Neural cell (in vitro differentiated cells): ENCODE data around the gene RFX5. TPM values are rescaled to one million over a fixed set of nuclear protein-coding genes. Genes with fewer than 3 reads are reported as not detected.

Source experiments
- H2AFZ ChIP-seq: fragments of 200-600, 300-800 bp; sonication (generic), shearing (Covaris generic); 2 replicates; pipeline ENCODE4 v1.6.0; 2014; ENCODE audit warnings: low read depth, mild to moderate bottlenecking, antibody characterized with exemption, low read length, moderate library complexity
- H3F3A ChIP-seq: fragments of 200-600 bp; shearing (Covaris generic); 2 replicates; pipeline ENCODE4 v1.6.1; 2016; ENCODE audit warnings: mild to moderate bottlenecking, moderate library complexity, mixed read lengths, antibody characterized with exemption, low read length; ENCODE audit not compliant: insufficient read depth, poor library complexity, severe bottlenecking
- H3K27ac ChIP-seq: fragments of 200-600, 300-800 bp; sonication (generic), shearing (Covaris generic); 2 replicates; pipeline ENCODE4 v1.5.1; 2014; ENCODE audit warnings: mild to moderate bottlenecking, low read length, moderate library complexity
- H3K27me3 ChIP-seq: fragments of 300-800, 200-600 bp; sonication (generic), shearing (Covaris generic); 2 replicates; pipeline ENCODE4 v1.6.0; 2014; ENCODE audit warnings: mild to moderate bottlenecking, low read depth, low read length, moderate library complexity; ENCODE audit not compliant: insufficient read depth
- H3K36me3 ChIP-seq: fragments of 300-800, 200-600 bp; sonication (generic), shearing (Covaris generic); 2 replicates; pipeline ENCODE4 v1.5.1; 2014; ENCODE audit warnings: mild to moderate bottlenecking, antibody characterized with exemption, low read length, moderate library complexity; ENCODE audit not compliant: insufficient read depth
- H3K4me2 ChIP-seq: fragments of 300-800, 200-600 bp; sonication (generic), shearing (Covaris generic); 2 replicates; pipeline ENCODE4 v1.6.0; 2014; ENCODE audit warnings: mild to moderate bottlenecking, low read length
- H3K4me3 ChIP-seq: fragments of 300-800, 200-600 bp; sonication (generic), shearing (Covaris generic); 2 replicates; pipeline ENCODE4 v1.5.1; 2014; ENCODE audit warnings: mild to moderate bottlenecking, low read length, moderate library complexity
- H3K79me2 ChIP-seq: fragments of 200-600 bp; shearing (Covaris generic); replicated peaks from 2 replicates; pipeline ENCODE4 v1.6.0; 2014; ENCODE audit warnings: mild to moderate bottlenecking, low read length, moderate library complexity; ENCODE audit not compliant: insufficient read depth
- H3K9ac ChIP-seq: fragments of 300-800, 200-600 bp; sonication (generic), shearing (Covaris generic); 2 replicates; pipeline ENCODE4 v1.6.1; 2016; ENCODE audit warnings: mild to moderate bottlenecking, low read length, mixed read lengths
- H3K9me2 ChIP-seq: fragments of 200-600 bp; shearing (Covaris generic); 2 replicates; pipeline ENCODE4 v1.6.1; 2016; ENCODE audit warnings: mild to moderate bottlenecking, low read length, mixed read lengths; ENCODE audit not compliant: insufficient read depth
- H3K9me3 ChIP-seq: fragments of 200-600, 300-800 bp; sonication (generic), shearing (Covaris generic); 2 replicates; pipeline ENCODE4 v1.6.1; 2016; ENCODE audit warnings: mild to moderate bottlenecking, mixed run types, low read length, moderate library complexity, mixed read lengths
- H4K20me1 ChIP-seq: fragments of 200-600 bp; shearing (Covaris generic); 2 replicates; pipeline ENCODE4 v1.6.1; 2016; ENCODE audit warnings: mild to moderate bottlenecking, mixed run types; ENCODE audit not compliant: insufficient read depth
- EP300 ChIP-seq: fragments of 450-650 bp; conservative IDR thresholded peaks from 2 replicates; pipeline ENCODE4 v1.6.1; 2014; ENCODE audit warnings: antibody characterized with exemption, mild to moderate bottlenecking, moderate library complexity; ENCODE audit not compliant: poor library complexity, severe bottlenecking
- EZH2 ChIP-seq: fragments of 200-600, 300-800 bp; shearing (Covaris generic), sonication (generic); IDR thresholded peaks from 2 replicates; pipeline ENCODE4 v1.6.1; 2014; ENCODE audit warnings: antibody characterized with exemption, low read length, borderline replicate concordance, mild to moderate bottlenecking; ENCODE audit not compliant: insufficient read depth, poor library complexity, severe bottlenecking
- MXI1 ChIP-seq: fragments of 450-650 bp; conservative IDR thresholded peaks from 2 replicates; pipeline ENCODE4 v1.6.1; 2014; ENCODE audit warnings: antibody characterized with exemption, mild to moderate bottlenecking; ENCODE audit not compliant: poor library complexity, severe bottlenecking
- POLR2AphosphoS5 ChIP-seq: IDR thresholded peaks from 2 replicates; pipeline ENCODE4 v1.6.1; 2012
- RAD21 ChIP-seq: fragments of 450-650 bp; conservative IDR thresholded peaks from 2 replicates; pipeline ENCODE4 v1.6.1; 2014; ENCODE audit warnings: antibody characterized with exemption, mild to moderate bottlenecking, moderate library complexity
- SMC3 ChIP-seq: fragments of 450-650 bp; conservative IDR thresholded peaks from 2 replicates; pipeline ENCODE4 v1.6.1; 2014; ENCODE audit warnings: antibody characterized with exemption, mild to moderate bottlenecking, moderate library complexity; ENCODE audit not compliant: poor library complexity
- TAF1 ChIP-seq: IDR thresholded peaks from 2 replicates; pipeline ENCODE4 v1.6.1; 2012; ENCODE audit warnings: low read depth
- polyA plus RNA-seq: library from polyadenylated mRNA; depleted of rRNA; stranded (reverse); fragments of >200 nt; gene quantifications from 2 replicates; pipeline ENCODE4 v1.2.3, GENCODE V29; 2014
- TF ChIP-seq, protein P1 (sequence below): fragments of 450-650 bp; IDR thresholded peaks from 2 replicates; pipeline ENCODE4 v1.5.1; 2014; ENCODE audit warnings: antibody characterized with exemption, mild to moderate bottlenecking, moderate library complexity; ENCODE audit not compliant: poor library complexity, severe bottlenecking
- TF ChIP-seq, protein P2 (sequence below): IDR thresholded peaks from 2 replicates; pipeline ENCODE4 v1.6.1; 2012; ENCODE audit warnings: borderline replicate concordance

The RFX5 gene
- polyA plus RNA-seq, 1 donor from 2014 or later: 36.7 TPM

DNA sequence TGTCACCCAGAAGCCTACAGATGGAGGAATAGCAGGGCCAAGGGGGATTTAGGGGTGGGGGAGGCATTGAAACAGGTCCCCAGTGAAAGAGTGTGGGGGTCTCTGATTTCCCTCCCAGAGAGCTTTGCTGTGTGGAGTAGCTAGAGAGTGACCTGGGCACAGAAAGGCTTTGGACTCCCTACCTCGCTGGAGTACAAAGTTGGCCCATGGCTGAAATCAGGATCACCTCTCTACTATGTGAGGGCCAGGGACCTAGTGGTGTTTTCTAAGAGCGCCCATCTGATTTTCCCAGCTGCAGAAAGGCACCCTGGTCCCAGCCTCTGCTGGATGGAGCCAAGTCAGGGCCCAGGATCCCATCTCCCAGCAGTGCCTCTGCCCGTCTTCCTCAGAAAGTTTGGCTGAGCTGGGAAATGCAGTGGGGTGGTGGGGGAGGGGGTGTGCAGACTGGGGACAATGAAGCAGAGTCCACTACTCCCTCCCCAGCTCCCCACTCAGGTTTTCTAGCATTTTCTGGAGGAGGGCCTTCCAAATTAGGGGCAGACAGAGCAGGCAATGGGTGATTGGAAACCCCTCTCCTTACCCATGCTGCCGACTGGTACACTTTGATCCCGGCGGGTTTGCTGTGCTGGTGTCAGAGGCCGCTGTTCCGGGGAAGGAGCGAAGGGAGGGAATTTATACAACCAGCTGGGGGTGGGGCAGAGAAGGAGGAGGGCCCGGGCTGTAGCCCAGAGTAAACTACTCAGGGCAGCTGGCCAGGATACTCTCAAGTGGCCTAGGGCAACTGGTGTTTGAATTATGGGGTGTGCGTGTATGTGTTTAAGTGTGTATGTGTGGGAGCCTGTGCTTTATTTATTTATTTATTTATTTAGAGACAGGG is 25.2 kb upstream of the RFX5 start, which contains the start of gene SELENBP1:
Gene SELENBP1, minus strand, starts transcription at position 648 of the 877 bp plus-strand sequence. Its CDS starts 64 bp downstream, at position 584.
- Histone ChIP-seq H3K9ac (no peak within 1 kb of the TSS), H3F3A (no peaks in the 10 kb centered on the region), H3K9me2 (no peaks in the 10 kb centered on the region), H3K79me2 (no peaks in the 10 kb centered on the region), H2AFZ (no peak within 1 kb of the TSS), H3K4me3 (no peak within 1 kb of the TSS), H3K27me3 (no peaks in the 10 kb centered on the region), H3K4me2 (no peak within 1 kb of the TSS), H3K36me3 (no peaks in the 10 kb centered on the region), H3K9me3 (no peaks in the 10 kb centered on the region), H4K20me1 (no peaks in the 10 kb centered on the region), H3K27ac (no peak within 1 kb of the TSS)
- TF ChIP-seq MXI1 (no peak), RAD21 (no peak), EZH2 (no peak), EP300 (no peak), TAF1 (no peak), SMC3 (no peak), POLR2AphosphoS5 (no peak)
- TF ChIP-seq, protein P1, sequence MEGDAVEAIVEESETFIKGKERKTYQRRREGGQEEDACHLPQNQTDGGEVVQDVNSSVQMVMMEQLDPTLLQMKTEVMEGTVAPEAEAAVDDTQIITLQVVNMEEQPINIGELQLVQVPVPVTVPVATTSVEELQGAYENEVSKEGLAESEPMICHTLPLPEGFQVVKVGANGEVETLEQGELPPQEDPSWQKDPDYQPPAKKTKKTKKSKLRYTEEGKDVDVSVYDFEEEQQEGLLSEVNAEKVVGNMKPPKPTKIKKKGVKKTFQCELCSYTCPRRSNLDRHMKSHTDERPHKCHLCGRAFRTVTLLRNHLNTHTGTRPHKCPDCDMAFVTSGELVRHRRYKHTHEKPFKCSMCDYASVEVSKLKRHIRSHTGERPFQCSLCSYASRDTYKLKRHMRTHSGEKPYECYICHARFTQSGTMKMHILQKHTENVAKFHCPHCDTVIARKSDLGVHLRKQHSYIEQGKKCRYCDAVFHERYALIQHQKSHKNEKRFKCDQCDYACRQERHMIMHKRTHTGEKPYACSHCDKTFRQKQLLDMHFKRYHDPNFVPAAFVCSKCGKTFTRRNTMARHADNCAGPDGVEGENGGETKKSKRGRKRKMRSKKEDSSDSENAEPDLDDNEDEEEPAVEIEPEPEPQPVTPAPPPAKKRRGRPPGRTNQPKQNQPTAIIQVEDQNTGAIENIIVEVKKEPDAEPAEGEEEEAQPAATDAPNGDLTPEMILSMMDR: no peak
- TF ChIP-seq, protein P2, sequence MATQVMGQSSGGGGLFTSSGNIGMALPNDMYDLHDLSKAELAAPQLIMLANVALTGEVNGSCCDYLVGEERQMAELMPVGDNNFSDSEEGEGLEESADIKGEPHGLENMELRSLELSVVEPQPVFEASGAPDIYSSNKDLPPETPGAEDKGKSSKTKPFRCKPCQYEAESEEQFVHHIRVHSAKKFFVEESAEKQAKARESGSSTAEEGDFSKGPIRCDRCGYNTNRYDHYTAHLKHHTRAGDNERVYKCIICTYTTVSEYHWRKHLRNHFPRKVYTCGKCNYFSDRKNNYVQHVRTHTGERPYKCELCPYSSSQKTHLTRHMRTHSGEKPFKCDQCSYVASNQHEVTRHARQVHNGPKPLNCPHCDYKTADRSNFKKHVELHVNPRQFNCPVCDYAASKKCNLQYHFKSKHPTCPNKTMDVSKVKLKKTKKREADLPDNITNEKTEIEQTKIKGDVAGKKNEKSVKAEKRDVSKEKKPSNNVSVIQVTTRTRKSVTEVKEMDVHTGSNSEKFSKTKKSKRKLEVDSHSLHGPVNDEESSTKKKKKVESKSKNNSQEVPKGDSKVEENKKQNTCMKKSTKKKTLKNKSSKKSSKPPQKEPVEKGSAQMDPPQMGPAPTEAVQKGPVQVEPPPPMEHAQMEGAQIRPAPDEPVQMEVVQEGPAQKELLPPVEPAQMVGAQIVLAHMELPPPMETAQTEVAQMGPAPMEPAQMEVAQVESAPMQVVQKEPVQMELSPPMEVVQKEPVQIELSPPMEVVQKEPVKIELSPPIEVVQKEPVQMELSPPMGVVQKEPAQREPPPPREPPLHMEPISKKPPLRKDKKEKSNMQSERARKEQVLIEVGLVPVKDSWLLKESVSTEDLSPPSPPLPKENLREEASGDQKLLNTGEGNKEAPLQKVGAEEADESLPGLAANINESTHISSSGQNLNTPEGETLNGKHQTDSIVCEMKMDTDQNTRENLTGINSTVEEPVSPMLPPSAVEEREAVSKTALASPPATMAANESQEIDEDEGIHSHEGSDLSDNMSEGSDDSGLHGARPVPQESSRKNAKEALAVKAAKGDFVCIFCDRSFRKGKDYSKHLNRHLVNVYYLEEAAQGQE: no peak

DNA sequence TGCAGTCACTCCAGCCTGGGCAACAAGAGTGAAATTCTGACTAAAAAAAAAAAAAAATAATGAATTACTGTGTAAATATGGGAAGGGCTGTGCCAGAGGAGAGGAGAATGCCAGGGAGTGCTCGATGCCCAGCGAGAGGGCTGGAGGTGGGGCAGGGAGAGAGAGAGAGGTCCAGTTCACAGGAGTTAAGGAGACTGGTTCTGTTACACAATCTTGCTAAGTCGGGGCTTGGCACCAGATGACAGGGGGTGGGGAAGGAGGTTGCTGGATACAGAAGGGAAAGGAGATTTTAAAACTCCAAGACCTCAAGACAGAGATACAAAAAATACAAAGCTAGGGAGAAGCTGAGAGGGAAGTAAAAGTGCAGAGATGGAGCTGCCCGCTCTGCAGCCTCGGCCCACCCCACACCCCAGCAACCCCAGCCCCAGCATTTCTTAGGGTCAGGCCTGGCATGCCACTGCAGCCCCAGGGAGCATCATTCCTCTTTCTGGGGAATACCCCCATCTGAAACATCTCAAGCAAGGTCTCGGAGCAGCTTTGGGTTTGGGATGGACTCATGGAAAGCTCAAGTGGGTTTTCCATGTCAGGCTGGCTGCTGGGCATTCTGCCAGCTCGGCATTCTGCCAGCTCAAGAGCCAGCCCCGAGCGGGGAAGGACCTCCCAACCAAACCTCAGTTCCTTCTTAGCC is 24.5 kb upstream of the RFX5 start:
- H3K4me3 ChIP-seq: no peak overlapping the region
- TF ChIP-seq EZH2: no peak
- TF ChIP-seq, protein P1: no peak
- no peak for TF ChIP-seq POLR2AphosphoS5
- no peak for TF ChIP-seq SMC3
- no peak for TF ChIP-seq EP300
- no peak for TF ChIP-seq RAD21
- TF ChIP-seq, protein P2: no peak
- no peak for TF ChIP-seq MXI1
- no peak for TF ChIP-seq TAF1
- no peaks in the 10 kb centered on the region for H3K9me3 ChIP-seq
- H3K9me2 ChIP-seq: no peaks in the 10 kb centered on the region
- no peaks in the 10 kb centered on the region for H3K36me3 ChIP-seq
- no peak overlapping the region for H3K9ac ChIP-seq
- no peaks in the 10 kb centered on the region for H3F3A ChIP-seq
- H3K4me2 ChIP-seq: no peak overlapping the region
- H3K79me2 ChIP-seq: no peaks in the 10 kb centered on the region
- H4K20me1 ChIP-seq: no peaks in the 10 kb centered on the region
- no peaks in the 10 kb centered on the region for H3K27me3 ChIP-seq
- H3K27ac ChIP-seq: no peak overlapping the region
- no peak overlapping the region for H2AFZ ChIP-seq
